GM10266 (cell line): Measurements from ENCODE around the gene KDM4E.
"Not testable (repeated sequence)": the region's sequence is repeated elsewhere in the genome, so short reads cannot be mapped to it uniquely, and the experiment has no call there.

Experiments used
- DNase-seq: peaks from one replicate; pipeline ENCODE4 v3.0.0; 2012; ENCODE audit errors: extremely low spot score
- TF ChIP-seq, protein P1 (sequence below): IDR thresholded peaks from 2 replicates; pipeline ENCODE4 v1.5.1; 2012; ENCODE audit warnings: mild to moderate bottlenecking, low read depth; ENCODE audit not compliant: control insufficient read depth, insufficient read depth; ENCODE audit errors: missing control alignments

KDM4E gene

DNA sequence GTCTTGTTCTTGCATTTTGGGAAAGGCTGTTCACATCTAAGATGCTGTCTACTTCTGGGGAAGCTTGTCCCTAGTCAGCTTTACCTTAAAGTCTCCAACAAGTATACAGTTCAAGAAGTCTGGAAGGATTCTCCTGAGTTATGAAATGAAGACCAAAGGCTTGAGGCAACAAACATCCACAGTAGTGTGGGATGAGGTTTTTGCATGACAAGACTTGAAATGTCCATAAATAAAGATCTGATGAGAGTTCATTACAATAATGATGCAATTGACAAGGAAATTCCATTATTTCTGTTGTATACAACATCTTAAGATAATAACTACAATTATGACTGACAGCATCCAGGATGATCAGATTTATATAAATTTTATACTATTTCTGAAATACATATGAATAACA lies 21.3 kb upstream of the KDM4E start:
- no peak for DNase-seq
- TF ChIP-seq, protein P1, sequence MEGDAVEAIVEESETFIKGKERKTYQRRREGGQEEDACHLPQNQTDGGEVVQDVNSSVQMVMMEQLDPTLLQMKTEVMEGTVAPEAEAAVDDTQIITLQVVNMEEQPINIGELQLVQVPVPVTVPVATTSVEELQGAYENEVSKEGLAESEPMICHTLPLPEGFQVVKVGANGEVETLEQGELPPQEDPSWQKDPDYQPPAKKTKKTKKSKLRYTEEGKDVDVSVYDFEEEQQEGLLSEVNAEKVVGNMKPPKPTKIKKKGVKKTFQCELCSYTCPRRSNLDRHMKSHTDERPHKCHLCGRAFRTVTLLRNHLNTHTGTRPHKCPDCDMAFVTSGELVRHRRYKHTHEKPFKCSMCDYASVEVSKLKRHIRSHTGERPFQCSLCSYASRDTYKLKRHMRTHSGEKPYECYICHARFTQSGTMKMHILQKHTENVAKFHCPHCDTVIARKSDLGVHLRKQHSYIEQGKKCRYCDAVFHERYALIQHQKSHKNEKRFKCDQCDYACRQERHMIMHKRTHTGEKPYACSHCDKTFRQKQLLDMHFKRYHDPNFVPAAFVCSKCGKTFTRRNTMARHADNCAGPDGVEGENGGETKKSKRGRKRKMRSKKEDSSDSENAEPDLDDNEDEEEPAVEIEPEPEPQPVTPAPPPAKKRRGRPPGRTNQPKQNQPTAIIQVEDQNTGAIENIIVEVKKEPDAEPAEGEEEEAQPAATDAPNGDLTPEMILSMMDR = no peak

DNA sequence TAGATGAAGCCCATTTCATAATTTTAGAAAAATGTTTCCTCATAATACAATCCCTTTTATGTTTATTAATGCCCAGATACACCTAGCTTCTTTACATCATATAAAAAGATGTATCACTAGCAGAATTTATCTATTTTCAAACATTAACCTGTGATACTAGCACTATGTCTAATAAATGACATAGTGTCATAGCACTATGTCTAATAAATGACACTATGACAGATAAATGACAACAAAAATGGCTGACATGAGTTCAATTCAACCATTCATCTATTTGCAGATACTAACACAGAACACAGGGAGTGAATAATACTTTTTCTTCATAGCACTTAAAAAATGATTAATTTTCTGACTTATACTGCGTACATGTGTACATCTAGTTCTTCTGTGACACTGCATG lies 19.4 kb upstream of the KDM4E start:
- DNase-seq = no peak
- TF ChIP-seq, protein P1 = no peak

- DNase-seq = no peak
- TF ChIP-seq, protein P1 = no peak
Measured at GRCh38 chr11:95011376-95011775, 13.7 kb upstream of the KDM4E start.

GRCh38 chr11:95014184-95014821 lies 10.8 kb upstream of the KDM4E start:
- TF ChIP-seq, protein P1 = no peak
- DNase-seq = no peak

DNA sequence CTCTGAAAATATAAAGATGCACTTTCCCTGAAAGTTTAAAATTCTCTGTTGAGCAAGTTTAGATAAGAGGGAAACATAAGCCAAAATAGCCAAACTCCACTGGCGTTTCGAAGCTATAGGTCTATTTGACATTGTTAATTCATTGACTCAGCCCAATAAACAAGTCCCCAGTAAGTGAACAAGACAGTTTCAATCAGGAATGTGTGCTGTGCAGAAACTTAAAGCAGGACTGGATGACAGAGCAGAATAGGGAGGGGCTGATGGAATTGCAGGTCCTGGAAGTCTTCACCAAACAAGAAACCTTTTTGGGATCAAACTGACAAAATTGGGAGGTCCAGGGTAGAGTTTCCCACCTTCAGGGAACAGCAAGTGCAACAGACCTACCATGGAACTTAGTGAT lies 8.9 kb upstream of the KDM4E start:
- DNase-seq = no peak
- TF ChIP-seq, protein P1 = no peak

- DNase-seq = not testable (repeated sequence)
Measured at GRCh38 chr11:95021468-95021867, 3.6 kb upstream of the KDM4E start.

DNA sequence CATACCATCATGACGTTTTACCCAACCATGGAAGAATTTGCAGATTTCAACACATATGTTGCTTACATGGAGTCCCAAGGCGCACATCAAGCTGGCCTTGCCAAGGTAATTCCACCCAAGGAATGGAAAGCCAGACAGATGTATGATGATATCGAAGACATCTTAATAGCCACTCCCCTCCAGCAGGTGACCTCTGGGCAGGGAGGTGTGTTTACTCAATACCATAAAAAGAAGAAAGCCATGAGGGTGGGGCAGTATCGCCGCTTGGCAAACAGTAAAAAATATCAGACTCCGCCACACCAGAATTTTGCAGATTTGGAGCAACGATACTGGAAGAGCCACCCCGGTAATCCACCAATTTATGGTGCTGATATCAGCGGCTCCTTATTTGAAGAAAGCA lies 536 bp downstream of the KDM4E start:
- DNase-seq = not testable (repeated sequence)

- TF ChIP-seq, protein P1 = no peak
- DNase-seq = no peak
Measured at GRCh38 chr11:95028357-95028756, 3.3 kb downstream of the KDM4E start.

- no peak for DNase-seq
- TF ChIP-seq, protein P1 = no peak
Measured at GRCh38 chr11:95033051-95033450, 8.0 kb downstream of the KDM4E start.
